ENCODE measurements around the gene HLA-DQA1. TPM values are rescaled to one million over a fixed set of nuclear protein-coding genes. Genes with fewer than 3 reads are reported as not detected.
A peak's percentile ranks its signal among the peaks of the same experiment; 100 is the strongest.

Gene HLA-DQA1
- total and polyA plus RNA-seq, 2 experiments from 2014 or later = not detected

- WGBS (ENCODE audit: low lambda C conversion rate, missing lambda C conversion rate) = 62% methylated on average over 5 of the region's 5 CpGs
- no peaks in the 10 kb centered on the region for H3K9me2 ChIP-seq (replicated peaks; ENCODE audit: insufficient read depth)
- H3K4me2 ChIP-seq = no peak overlapping the region
- H3K27ac ChIP-seq = no peak overlapping the region
- TF ChIP-seq EZH2 (IDR thresholded peaks at IDR 0.05; ENCODE audit: borderline replicate concordance) = no peak
- TF ChIP-seq CTCF (IDR thresholded peaks at IDR 0.05; ENCODE audit: poor library complexity) = no peak
- TF ChIP-seq EZH2phosphoT487 (IDR thresholded peaks at IDR 0.05; ENCODE audit: low read depth, severe bottlenecking, unreplicated experiment) = no peak
- no peak for DNase-seq (ENCODE audit: low spot score)
- H3K79me2 ChIP-seq = no peaks in the 10 kb centered on the region
- no peaks in the 10 kb centered on the region for H3K9me3 ChIP-seq (ENCODE audit: low read depth)
- no peaks in the 10 kb centered on the region for H3K4me1 ChIP-seq (ENCODE audit: insufficient read depth)
- H3K4me3 ChIP-seq = no peak overlapping the region
- no peaks in the 10 kb centered on the region for H4K20me1 ChIP-seq (ENCODE audit: insufficient read depth, poor library complexity, severe bottlenecking)
- no peaks in the 10 kb centered on the region for H3K27me3 ChIP-seq
- no peak overlapping the region for H2AFZ ChIP-seq
- H3K36me3 ChIP-seq (replicated peaks; ENCODE audit: insufficient read depth, low read depth) = no peaks in the 10 kb centered on the region
Measured at GRCh38 chr6:32689531-32690501, 52.6 kb downstream of the HLA-DQA1 start.

- Histone ChIP-seq H3K36me3 (replicated peaks; ENCODE audit: insufficient read depth, low read depth) (no peaks in the 10 kb centered on the region), H3K4me2 (no peak overlapping the region)
Measured at GRCh38 chr6:32692019-32692418, 54.8 kb downstream of the HLA-DQA1 start.

More at GRCh38 chr6:32692019-32692418, 54.8 kb downstream of the HLA-DQA1 start:
- no peaks in the 10 kb centered on the region for H3K4me1 ChIP-seq (ENCODE audit: insufficient read depth)
- H3K27ac ChIP-seq = no peak overlapping the region
- no peaks in the 10 kb centered on the region for H3K9me3 ChIP-seq (ENCODE audit: low read depth)
- H4K20me1 ChIP-seq (ENCODE audit: insufficient read depth, poor library complexity, severe bottlenecking) = no peaks in the 10 kb centered on the region
- H3K27me3 ChIP-seq = peaks cover 8% of the 10 kb centered on the region
- DNase-seq (ENCODE audit: low spot score) = peak; percentile 55
- no peaks in the 10 kb centered on the region for H3K9me2 ChIP-seq (replicated peaks; ENCODE audit: insufficient read depth)
- no peaks in the 10 kb centered on the region for H3K79me2 ChIP-seq
- 0% methylated on average over 1 of the region's 1 CpG for WGBS (ENCODE audit: low lambda C conversion rate, missing lambda C conversion rate)
- H3K4me3 ChIP-seq = no peak overlapping the region
- TF ChIP-seq CTCF (IDR thresholded peaks at IDR 0.05; ENCODE audit: poor library complexity) (peak; percentile 53), EZH2phosphoT487 (IDR thresholded peaks at IDR 0.05; ENCODE audit: low read depth, severe bottlenecking, unreplicated experiment) (no peak)
- H2AFZ ChIP-seq = no peak overlapping the region

Other genes with a start within 250 kb of the HLA-DQA1 start
- not detected in 2 replicates for gene BTNL2, start 230.2 kb upstream of the HLA-DQA1 start, total RNA-seq
- 0.62 TPM in 1 of 2 replicates, not detected in the other for gene BTNL2, start 230.2 kb upstream of the HLA-DQA1 start, polyA plus RNA-seq
- gene HLA-DRA, start 197.5 kb upstream of the HLA-DQA1 start, total RNA-seq = 1.3 and 3.7 TPM in 2 replicates
- 0.64 and 0.75 TPM in 2 replicates for gene HLA-DRA, start 197.5 kb upstream of the HLA-DQA1 start, polyA plus RNA-seq
- gene HLA-DRB5, start 107.1 kb upstream of the HLA-DQA1 start, total RNA-seq = 9.7 and 11.9 TPM in 2 replicates
- gene HLA-DRB5, start 107.1 kb upstream of the HLA-DQA1 start, polyA plus RNA-seq = 15.2 and 17.0 TPM in 2 replicates
- 59.1 and 60.6 TPM in 2 replicates for gene HLA-DRB1, start 47.6 kb upstream of the HLA-DQA1 start, total RNA-seq
- 72.9 and 77.2 TPM in 2 replicates for gene HLA-DRB1, start 47.6 kb upstream of the HLA-DQA1 start, polyA plus RNA-seq
- 12.0 and 12.2 TPM in 2 replicates for gene HLA-DQB1, start 29.3 kb downstream of the HLA-DQA1 start, total RNA-seq
- 13.0 and 15.2 TPM in 2 replicates for gene HLA-DQB1, start 29.3 kb downstream of the HLA-DQA1 start, polyA plus RNA-seq
- gene HLA-DQA2, start 104.0 kb downstream of the HLA-DQA1 start, total RNA-seq = not detected in 2 replicates
- gene HLA-DQA2, start 104.0 kb downstream of the HLA-DQA1 start, polyA plus RNA-seq = not detected in 2 replicates
- gene HLA-DQB2, start 126.1 kb downstream of the HLA-DQA1 start, total RNA-seq = not detected in 2 replicates
- not detected in 2 replicates for gene HLA-DQB2, start 126.1 kb downstream of the HLA-DQA1 start, polyA plus RNA-seq
- not detected in 2 replicates for gene HLA-DOB, start 179.6 kb downstream of the HLA-DQA1 start, total RNA-seq
- 0.94 TPM in 1 of 2 replicates, not detected in the other for gene HLA-DOB, start 179.6 kb downstream of the HLA-DQA1 start, polyA plus RNA-seq
- 5.9 and 11.7 TPM in 2 replicates for gene TAP2, start 201.3 kb downstream of the HLA-DQA1 start, total RNA-seq
- gene TAP2, start 201.3 kb downstream of the HLA-DQA1 start, polyA plus RNA-seq = 1.2 and 1.7 TPM in 2 replicates
- 19.1 and 25.7 TPM in 2 replicates for gene PSMB8, start 206.6 kb downstream of the HLA-DQA1 start, total RNA-seq
- 18.6 and 36.7 TPM in 2 replicates for gene PSMB8, start 206.6 kb downstream of the HLA-DQA1 start, polyA plus RNA-seq
- gene TAP1, start 216.3 kb downstream of the HLA-DQA1 start, total RNA-seq = 13.7 and 15.2 TPM in 2 replicates
- gene TAP1, start 216.3 kb downstream of the HLA-DQA1 start, polyA plus RNA-seq = 11.0 and 14.1 TPM in 2 replicates
- 1.3 TPM in 1 of 2 replicates, not detected in the other for gene PSMB9, start 216.8 kb downstream of the HLA-DQA1 start, total RNA-seq
- gene PSMB9, start 216.8 kb downstream of the HLA-DQA1 start, polyA plus RNA-seq = 3.1 and 3.3 TPM in 2 replicates